ENCODE data around the gene RAB44. TPM values are rescaled to one million over a fixed set of nuclear protein-coding genes. Genes with fewer than 3 reads are reported as not detected.

RAB44 gene
- polyA plus RNA-seq, 4 donors: 0.07 to 0.22 (median 0.18) TPM; not detected in 1

DNA sequence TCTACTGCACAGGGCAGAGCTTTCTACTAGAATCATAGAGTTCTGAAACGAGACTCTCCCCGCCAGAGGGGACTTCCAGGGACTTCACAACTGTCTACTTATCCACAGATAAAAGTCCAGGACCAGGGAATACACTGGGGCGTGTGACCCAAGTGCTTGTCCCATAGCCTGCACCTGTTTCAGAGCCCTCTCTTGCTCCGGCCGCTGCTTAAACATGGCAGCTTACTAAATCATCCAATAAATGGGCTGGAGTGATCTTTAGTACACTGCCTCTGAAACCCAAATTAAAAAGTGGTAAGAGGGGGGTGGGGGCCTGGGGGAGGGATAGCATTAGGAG is 8.9 kb upstream of the RAB44 start:
- no peak for FAIRE-seq
- no peak for DNase-seq
- Histone ChIP-seq H3K4me1 (ENCODE audit: control insufficient read depth in 3 of 3, insufficient read depth in 2 of 3, low read depth in 1 of 3, low read length in 2 of 3) (peaks cover 0 to 3% (median 2%) of the 10 kb centered on the region in 3 donors), H3K27me3 (ENCODE audit: control insufficient read depth in 3 of 3, insufficient read depth in 3 of 3, low read length in 3 of 3) (no peaks in the 10 kb centered on the region), H3K36me3 (ENCODE audit: control insufficient read depth in 3 of 3, insufficient read depth in 2 of 3, low read depth in 1 of 3, low read length in 3 of 3) (peaks cover 25 to 39% (median 31%) of the 10 kb centered on the region in 3 donors), H3K4me3 (ENCODE audit: low read depth in 1 of 3, low read length in 3 of 3) (no peak overlapping the region), H3K9me3 (ENCODE audit: control insufficient read depth in 2 of 2, insufficient read depth in 1 of 2, low read depth in 1 of 2, low read length in 1 of 2) (peaks cover 0 to 9% of the 10 kb centered on the region in 2 donors), H3K27ac (ENCODE audit: low read depth in 1 of 3, low read length in 2 of 3) (no peak overlapping the region)
- 78 to 84% (median 78%) methylated on average over 5 of the region's 5 CpGs for WGBS, 3 donors

DNA sequence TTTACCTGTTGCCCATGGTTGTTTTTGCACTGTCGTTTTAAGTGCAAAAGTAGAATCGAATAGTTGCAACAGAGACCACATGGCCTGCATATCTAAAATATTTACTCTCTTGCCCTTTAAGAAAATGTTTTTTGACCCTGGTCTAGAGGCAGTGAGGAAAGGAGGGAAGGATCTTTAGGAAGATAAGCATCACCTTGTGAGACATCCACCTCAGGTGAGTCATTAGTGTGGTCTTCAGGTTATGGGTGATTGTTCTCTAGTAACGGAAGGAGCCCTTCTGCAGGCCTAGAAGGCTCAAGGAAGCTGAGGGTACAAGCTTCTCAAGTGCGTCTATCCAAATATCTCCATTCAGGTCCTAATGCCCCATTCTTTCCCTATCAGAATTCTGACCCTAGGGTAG is 6.6 kb upstream of the RAB44 start:
- WGBS, 3 donors: 88 to 92% (median 91%) methylated on average over 4 of the region's 4 CpGs
- no peaks in the 10 kb centered on the region for H3K27me3 ChIP-seq (ENCODE audit: control insufficient read depth in 3 of 3, insufficient read depth in 3 of 3, low read length in 3 of 3)
- no peak overlapping the region for H3K27ac ChIP-seq (ENCODE audit: low read depth in 1 of 3, low read length in 2 of 3)
- peaks cover 0 to 2% (median 0%) of the 10 kb centered on the region in 3 donors for H3K4me1 ChIP-seq (ENCODE audit: control insufficient read depth in 3 of 3, insufficient read depth in 2 of 3, low read depth in 1 of 3, low read length in 2 of 3)
- DNase-seq (no peak), FAIRE-seq (no peak)
- H3K36me3 ChIP-seq (ENCODE audit: control insufficient read depth in 3 of 3, insufficient read depth in 2 of 3, low read depth in 1 of 3, low read length in 3 of 3): peaks cover 8 to 16% (median 9%) of the 10 kb centered on the region in 3 donors
- H3K9me3 ChIP-seq (ENCODE audit: control insufficient read depth in 2 of 2, insufficient read depth in 1 of 2, low read depth in 1 of 2, low read length in 1 of 2): peaks cover 0 to 9% of the 10 kb centered on the region in 2 donors
- no peak overlapping the region for H3K4me3 ChIP-seq (ENCODE audit: low read depth in 1 of 3, low read length in 3 of 3)

DNA sequence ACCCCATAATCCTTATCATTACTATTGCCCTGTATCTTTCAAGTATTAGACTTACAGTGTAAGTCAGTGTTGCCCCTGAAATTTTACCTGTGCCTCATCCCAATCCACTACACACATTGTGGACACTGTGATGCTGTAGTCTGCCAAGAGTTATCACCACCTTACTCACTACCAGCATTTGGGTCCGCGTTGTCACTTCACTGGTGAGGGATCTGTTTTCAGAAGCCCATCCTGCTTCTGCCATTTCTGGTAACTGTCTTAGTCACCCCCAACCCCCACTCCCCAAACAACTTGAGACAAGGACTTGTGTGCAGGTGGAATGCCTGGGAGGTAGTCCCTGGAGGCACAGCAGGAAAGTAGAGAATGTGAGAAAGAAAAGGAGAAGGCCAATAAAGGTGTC is 6.0 kb upstream of the RAB44 start:
- no peak overlapping the region for H3K27ac ChIP-seq (ENCODE audit: low read depth in 1 of 3, low read length in 2 of 3)

DNA sequence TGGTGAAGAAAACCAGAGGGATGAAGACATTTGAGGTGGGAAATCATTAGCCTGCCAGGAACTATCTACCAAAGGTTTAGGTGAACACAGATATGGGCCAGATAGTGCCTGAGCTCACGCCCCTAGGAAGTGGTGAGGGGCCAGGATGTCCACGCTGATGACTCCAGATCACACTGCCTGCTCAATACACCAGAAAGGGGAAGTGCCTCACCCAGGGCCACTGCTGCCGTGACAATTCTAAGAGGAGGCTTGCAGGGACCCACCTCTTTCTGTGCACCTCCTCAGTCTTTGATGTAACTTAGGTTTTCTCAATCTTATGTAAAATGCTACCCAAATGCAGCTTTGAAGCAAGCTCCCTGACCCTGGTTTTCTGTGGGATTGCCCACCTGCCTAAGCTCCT is 5.4 kb upstream of the RAB44 start:
- Histone ChIP-seq H3K9me3 (ENCODE audit: control insufficient read depth in 2 of 2, insufficient read depth in 1 of 2, low read depth in 1 of 2, low read length in 1 of 2) (peaks cover 0 to 9% of the 10 kb centered on the region in 2 donors), H3K4me1 (ENCODE audit: control insufficient read depth in 3 of 3, insufficient read depth in 2 of 3, low read depth in 1 of 3, low read length in 2 of 3) (peaks cover 0 to 2% (median 0%) of the 10 kb centered on the region in 3 donors), H3K27ac (ENCODE audit: low read depth in 1 of 3, low read length in 2 of 3) (no peak overlapping the region), H3K27me3 (ENCODE audit: control insufficient read depth in 3 of 3, insufficient read depth in 3 of 3, low read length in 3 of 3) (no peaks in the 10 kb centered on the region), H3K36me3 (ENCODE audit: control insufficient read depth in 3 of 3, insufficient read depth in 2 of 3, low read depth in 1 of 3, low read length in 3 of 3) (peaks cover 0 to 4% (median 0%) of the 10 kb centered on the region in 3 donors), H3K4me3 (ENCODE audit: low read depth in 1 of 3, low read length in 3 of 3) (no peak overlapping the region)
- WGBS, 3 donors: 58 to 61% (median 59%) methylated on average over 3 of the region's 3 CpGs
- no peak for DNase-seq
- FAIRE-seq: no peak

More for the DNA sequence above, 6.0 kb upstream of the RAB44 start:
- Histone ChIP-seq H3K9me3 (ENCODE audit: control insufficient read depth in 2 of 2, insufficient read depth in 1 of 2, low read depth in 1 of 2, low read length in 1 of 2) (peaks cover 0 to 9% of the 10 kb centered on the region in 2 donors), H3K4me3 (ENCODE audit: low read depth in 1 of 3, low read length in 3 of 3) (no peak overlapping the region), H3K36me3 (ENCODE audit: control insufficient read depth in 3 of 3, insufficient read depth in 2 of 3, low read depth in 1 of 3, low read length in 3 of 3) (peaks cover 4 to 10% (median 5%) of the 10 kb centered on the region in 3 donors), H3K27me3 (ENCODE audit: control insufficient read depth in 3 of 3, insufficient read depth in 3 of 3, low read length in 3 of 3) (no peaks in the 10 kb centered on the region), H3K4me1 (ENCODE audit: control insufficient read depth in 3 of 3, insufficient read depth in 2 of 3, low read depth in 1 of 3, low read length in 2 of 3) (peaks cover 0 to 2% (median 0%) of the 10 kb centered on the region in 3 donors)
- 95 to 100% (median 95%) methylated on average over 2 of the region's 2 CpGs for WGBS, 3 donors
- no peak for FAIRE-seq
- no peak for DNase-seq

DNA sequence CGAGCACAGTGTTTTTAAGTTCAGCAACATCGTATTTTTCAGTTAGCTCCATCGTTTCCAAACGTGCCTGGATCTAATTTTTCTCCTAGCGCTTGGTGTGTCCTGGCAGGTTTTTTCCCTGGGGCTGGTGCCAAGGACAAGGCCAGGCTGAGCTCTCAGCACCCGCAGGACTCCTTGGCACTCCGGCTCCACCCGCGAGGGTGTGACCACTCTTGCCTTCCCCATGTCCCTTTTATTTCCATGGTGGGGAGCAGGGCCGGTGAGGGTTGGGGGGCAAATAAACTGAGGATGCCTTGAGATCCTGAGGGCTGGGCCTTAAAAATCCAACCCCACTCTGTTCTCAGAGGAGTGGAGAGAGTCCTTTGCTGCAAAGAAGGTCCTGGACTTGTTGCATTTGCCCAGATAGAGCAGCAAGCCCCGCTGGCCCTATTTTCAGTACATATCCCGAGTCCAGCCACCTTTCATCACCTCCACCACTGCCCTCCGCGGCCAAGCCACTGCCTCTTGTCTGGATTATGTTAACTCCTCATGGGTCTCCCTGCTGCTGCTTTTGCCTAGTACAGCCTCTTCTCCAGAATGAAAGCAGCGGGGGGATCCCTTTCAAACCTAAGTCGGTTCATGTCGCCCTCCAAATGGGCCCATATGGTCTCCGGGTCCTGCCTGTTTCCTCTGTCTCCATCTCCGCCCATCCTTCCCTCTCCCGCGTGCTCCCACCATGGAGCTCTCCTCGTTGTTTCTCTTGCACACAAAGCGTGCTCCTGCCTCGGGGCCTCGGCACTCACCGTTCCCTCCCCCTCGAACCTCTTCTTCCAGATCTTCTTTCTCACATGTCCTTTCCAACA is 4.5 kb upstream of the RAB44 start:
- Histone ChIP-seq H3K36me3 (ENCODE audit: control insufficient read depth in 3 of 3, insufficient read depth in 2 of 3, low read depth in 1 of 3, low read length in 3 of 3) (no peaks in the 10 kb centered on the region), H3K27me3 (ENCODE audit: control insufficient read depth in 3 of 3, insufficient read depth in 3 of 3, low read length in 3 of 3) (no peaks in the 10 kb centered on the region), H3K9me3 (ENCODE audit: control insufficient read depth in 2 of 2, insufficient read depth in 1 of 2, low read depth in 1 of 2, low read length in 1 of 2) (peaks cover 0 to 9% of the 10 kb centered on the region in 2 donors), H3K4me3 (ENCODE audit: low read depth in 1 of 3, low read length in 3 of 3) (no peak overlapping the region), H3K27ac (ENCODE audit: low read depth in 1 of 3, low read length in 2 of 3) (no peak overlapping the region), H3K4me1 (ENCODE audit: control insufficient read depth in 3 of 3, insufficient read depth in 2 of 3, low read depth in 1 of 3, low read length in 2 of 3) (peaks cover 0 to 2% (median 2%) of the 10 kb centered on the region in 3 donors)
- DNase-seq: peak in 1 of 2 donors; percentile 54
- no peak for FAIRE-seq
- WGBS, 3 donors: 63 to 83% (median 73%) methylated on average over 27 of the region's 27 CpGs

DNA sequence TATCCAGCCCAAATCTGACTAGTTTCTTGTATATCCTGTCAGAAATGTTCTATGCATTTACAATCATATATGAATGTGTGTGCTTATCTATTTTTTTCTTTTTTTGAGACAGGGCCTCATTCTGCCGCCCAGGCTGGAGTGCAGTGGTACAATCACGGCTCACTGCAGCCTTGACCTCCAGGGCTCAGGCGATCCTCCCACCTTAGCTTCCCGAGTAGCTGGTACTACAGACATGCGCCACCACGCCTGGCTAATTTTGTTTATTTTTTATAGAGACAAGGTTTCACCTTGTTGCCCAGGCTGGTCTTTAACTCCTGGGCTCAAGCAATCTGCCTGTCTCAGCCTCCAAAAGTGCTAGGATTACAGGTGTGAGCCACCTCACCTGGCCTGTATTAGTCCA is 3.0 kb upstream of the RAB44 start:
- H3K9me3 ChIP-seq (ENCODE audit: control insufficient read depth in 2 of 2, insufficient read depth in 1 of 2, low read depth in 1 of 2, low read length in 1 of 2): peaks cover 0 to 9% of the 10 kb centered on the region in 2 donors
- peaks cover 0 to 16% (median 4%) of the 10 kb centered on the region in 3 donors for H3K4me1 ChIP-seq (ENCODE audit: control insufficient read depth in 3 of 3, insufficient read depth in 2 of 3, low read depth in 1 of 3, low read length in 2 of 3)
- no peak overlapping the region for H3K27ac ChIP-seq (ENCODE audit: low read depth in 1 of 3, low read length in 2 of 3)
- no peaks in the 10 kb centered on the region for H3K27me3 ChIP-seq (ENCODE audit: control insufficient read depth in 3 of 3, insufficient read depth in 3 of 3, low read length in 3 of 3)
- H3K36me3 ChIP-seq (ENCODE audit: control insufficient read depth in 3 of 3, insufficient read depth in 2 of 3, low read depth in 1 of 3, low read length in 3 of 3): no peaks in the 10 kb centered on the region
- H3K4me3 ChIP-seq (ENCODE audit: low read depth in 1 of 3, low read length in 3 of 3): no peak overlapping the region
- 74 to 89% (median 82%) methylated on average over 6 of the region's 6 CpGs for WGBS, 3 donors
- FAIRE-seq (no peak), DNase-seq (no peak)

DNA sequence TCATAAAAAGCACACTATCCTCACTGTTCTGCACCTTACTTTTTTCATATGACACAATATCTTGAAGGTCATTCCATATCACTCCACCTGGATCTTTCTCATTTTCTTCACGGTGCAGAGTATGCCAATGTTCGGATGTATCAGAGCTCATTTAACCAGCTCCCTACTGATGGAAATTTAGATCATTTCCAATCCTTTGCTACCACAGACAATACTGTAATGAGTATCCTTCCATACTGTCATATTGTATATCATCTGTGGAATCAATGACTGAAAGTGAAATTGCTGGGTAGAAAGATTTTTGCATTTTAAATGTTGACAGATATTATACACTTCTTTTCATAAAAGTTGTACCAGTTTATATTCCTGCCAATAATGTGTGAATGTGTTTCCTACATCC is 2.2 kb upstream of the RAB44 start:
- H3K4me1 ChIP-seq (ENCODE audit: control insufficient read depth in 3 of 3, insufficient read depth in 2 of 3, low read depth in 1 of 3, low read length in 2 of 3): peaks cover 0 to 17% (median 4%) of the 10 kb centered on the region in 3 donors
- DNase-seq (no peak), FAIRE-seq (no peak)
- no peaks in the 10 kb centered on the region for H3K27me3 ChIP-seq (ENCODE audit: control insufficient read depth in 3 of 3, insufficient read depth in 3 of 3, low read length in 3 of 3)
- WGBS, 3 donors: 39 to 64% (median 42%) methylated on average over 2 of the region's 2 CpGs
- H3K27ac ChIP-seq (ENCODE audit: low read depth in 1 of 3, low read length in 2 of 3): no peak overlapping the region
- no peak overlapping the region for H3K4me3 ChIP-seq (ENCODE audit: low read depth in 1 of 3, low read length in 3 of 3)
- no peaks in the 10 kb centered on the region for H3K36me3 ChIP-seq (ENCODE audit: control insufficient read depth in 3 of 3, insufficient read depth in 2 of 3, low read depth in 1 of 3, low read length in 3 of 3)
- peaks cover 0 to 9% of the 10 kb centered on the region in 2 donors for H3K9me3 ChIP-seq (ENCODE audit: control insufficient read depth in 2 of 2, insufficient read depth in 1 of 2, low read depth in 1 of 2, low read length in 1 of 2)

DNA sequence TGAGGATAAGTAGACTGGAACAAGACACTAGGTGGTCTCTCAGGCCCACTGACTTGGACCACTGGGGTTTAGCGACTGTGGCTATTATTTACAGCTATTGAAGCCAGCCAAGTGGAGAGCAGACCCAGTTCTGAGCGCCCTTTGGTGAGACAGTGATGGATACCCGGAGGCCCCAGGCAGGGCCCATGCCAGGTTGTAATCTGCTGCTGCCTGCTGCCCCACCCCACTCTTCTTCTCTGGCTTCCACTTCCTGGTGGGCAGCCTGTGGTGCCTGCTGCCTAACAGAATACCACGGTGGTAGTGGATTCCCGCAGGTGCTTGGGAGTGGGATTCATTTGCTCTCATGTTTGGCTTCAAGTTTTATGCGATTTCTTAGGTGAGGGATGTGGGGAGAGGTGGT is 570 bp downstream of the RAB44 start:
- H3K36me3 ChIP-seq (ENCODE audit: control insufficient read depth in 3 of 3, insufficient read depth in 2 of 3, low read depth in 1 of 3, low read length in 3 of 3): no peaks in the 10 kb centered on the region
- H3K27me3 ChIP-seq (ENCODE audit: control insufficient read depth in 3 of 3, insufficient read depth in 3 of 3, low read length in 3 of 3): no peaks in the 10 kb centered on the region
- peaks cover 0 to 17% (median 2%) of the 10 kb centered on the region in 3 donors for H3K4me1 ChIP-seq (ENCODE audit: control insufficient read depth in 3 of 3, insufficient read depth in 2 of 3, low read depth in 1 of 3, low read length in 2 of 3)
- H3K27ac ChIP-seq (ENCODE audit: low read depth in 1 of 3, low read length in 2 of 3): no peak overlapping the region
- DNase-seq (no peak), FAIRE-seq (no peak)
- H3K4me3 ChIP-seq (ENCODE audit: low read depth in 1 of 3, low read length in 3 of 3): no peak overlapping the region
- WGBS, 3 donors: 83 to 88% (median 86%) methylated on average over 6 of the region's 6 CpGs
- no peaks in the 10 kb centered on the region for H3K9me3 ChIP-seq (ENCODE audit: control insufficient read depth in 2 of 2, insufficient read depth in 1 of 2, low read depth in 1 of 2, low read length in 1 of 2)

Measured in small intestine (tissue), 7 donors.